ENCODE measurements around the gene METTL9. TPM values are rescaled to one million over a fixed set of nuclear protein-coding genes. Genes with fewer than 3 reads are reported as not detected.
"Not testable (repeated sequence)": the region's sequence is repeated elsewhere in the genome, so short reads cannot be mapped to it uniquely, and the experiment has no call there.

The METTL9 gene
- total RNA-seq, 1 donor from 2014 or later = 108 TPM

DNA sequence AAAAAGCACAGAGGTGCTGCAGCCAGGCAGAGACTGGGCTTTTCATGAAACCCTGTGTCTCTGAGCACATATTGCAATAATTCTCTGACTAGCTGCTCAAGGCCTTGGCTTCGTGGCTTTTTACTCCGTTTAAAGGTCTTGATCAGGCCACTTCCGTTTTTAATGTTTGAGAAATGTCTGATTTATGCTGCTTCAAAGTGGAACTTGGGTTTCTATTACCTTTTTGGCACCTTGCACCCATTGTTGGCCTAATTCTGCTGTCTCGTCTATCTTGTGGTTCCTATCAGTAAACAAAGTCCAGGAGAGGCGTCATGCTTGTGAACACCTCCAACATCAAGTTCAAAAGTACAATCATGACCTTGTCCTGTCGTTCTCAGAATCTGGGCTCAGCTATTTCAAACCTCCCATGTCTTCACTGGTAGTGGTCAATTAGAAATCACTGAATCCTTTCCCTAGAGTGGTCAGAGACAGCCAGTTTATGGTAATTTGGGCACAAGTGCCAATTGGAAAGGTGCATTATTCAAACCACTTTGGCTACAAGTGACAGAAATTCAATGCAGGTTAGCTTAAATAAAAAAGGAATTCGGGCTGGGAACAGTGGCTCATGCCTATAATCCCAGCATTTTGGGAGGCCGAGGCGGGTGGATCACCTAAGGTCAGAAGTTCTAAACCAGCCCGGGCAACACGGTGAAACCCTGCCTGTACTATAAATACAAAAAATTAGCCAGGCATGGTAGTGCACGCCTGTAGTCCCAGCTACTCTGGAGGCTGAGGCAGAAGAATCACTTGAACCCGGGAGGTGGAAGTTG lies 33.3 kb upstream of the METTL9 start:
- H3K27me3 Mint-ChIP-seq (ENCODE audit: unreplicated experiment) = peaks cover 2% of the 10 kb centered on the region
- H3K4me1 Mint-ChIP-seq (ENCODE audit: low read depth, unreplicated experiment) = no peaks in the 10 kb centered on the region
- no peak overlapping the region for H3K27ac Mint-ChIP-seq (ENCODE audit: unreplicated experiment)
- peaks cover under 1% of the 10 kb centered on the region for H3K9me3 Mint-ChIP-seq (ENCODE audit: unreplicated experiment)
- DNase-seq = no peak
- H3K36me3 Mint-ChIP-seq (ENCODE audit: unreplicated experiment) = no peaks in the 10 kb centered on the region
- no peak overlapping the region for H3K4me3 Mint-ChIP-seq (ENCODE audit: unreplicated experiment)
- TF ChIP-seq, protein P1, sequence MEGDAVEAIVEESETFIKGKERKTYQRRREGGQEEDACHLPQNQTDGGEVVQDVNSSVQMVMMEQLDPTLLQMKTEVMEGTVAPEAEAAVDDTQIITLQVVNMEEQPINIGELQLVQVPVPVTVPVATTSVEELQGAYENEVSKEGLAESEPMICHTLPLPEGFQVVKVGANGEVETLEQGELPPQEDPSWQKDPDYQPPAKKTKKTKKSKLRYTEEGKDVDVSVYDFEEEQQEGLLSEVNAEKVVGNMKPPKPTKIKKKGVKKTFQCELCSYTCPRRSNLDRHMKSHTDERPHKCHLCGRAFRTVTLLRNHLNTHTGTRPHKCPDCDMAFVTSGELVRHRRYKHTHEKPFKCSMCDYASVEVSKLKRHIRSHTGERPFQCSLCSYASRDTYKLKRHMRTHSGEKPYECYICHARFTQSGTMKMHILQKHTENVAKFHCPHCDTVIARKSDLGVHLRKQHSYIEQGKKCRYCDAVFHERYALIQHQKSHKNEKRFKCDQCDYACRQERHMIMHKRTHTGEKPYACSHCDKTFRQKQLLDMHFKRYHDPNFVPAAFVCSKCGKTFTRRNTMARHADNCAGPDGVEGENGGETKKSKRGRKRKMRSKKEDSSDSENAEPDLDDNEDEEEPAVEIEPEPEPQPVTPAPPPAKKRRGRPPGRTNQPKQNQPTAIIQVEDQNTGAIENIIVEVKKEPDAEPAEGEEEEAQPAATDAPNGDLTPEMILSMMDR (IDR thresholded peaks at IDR 0.05; ENCODE audit: partially characterized antibody, unreplicated experiment) = no peak

DNA sequence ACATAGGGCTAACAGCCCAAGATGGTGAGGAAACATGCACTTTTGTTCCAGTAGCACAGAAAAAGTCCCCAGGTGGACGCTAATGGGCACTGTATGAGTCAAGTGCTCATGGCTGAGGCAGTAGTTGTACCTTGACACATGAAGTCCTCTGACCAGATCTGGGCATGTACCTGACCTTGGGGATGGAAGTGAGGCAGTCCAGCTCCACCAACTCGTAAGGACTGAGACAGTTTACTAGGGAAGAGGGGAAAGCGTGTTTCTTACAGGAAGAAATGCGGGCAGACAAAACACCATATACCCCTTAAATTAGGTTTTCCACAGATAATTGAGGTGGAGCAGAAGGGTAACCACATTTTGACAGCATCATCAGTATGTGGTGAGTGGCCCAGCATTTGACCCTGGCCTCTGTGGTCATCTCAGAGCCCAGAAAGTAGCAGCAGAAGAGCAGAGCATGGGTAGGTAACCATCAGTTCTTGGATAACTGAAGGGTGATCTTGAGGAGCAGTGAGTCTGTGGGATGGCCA lies 32.4 kb upstream of the METTL9 start:
- no peak for DNase-seq
- Mint-ChIP-seq H3K9me3 (ENCODE audit: unreplicated experiment) (peaks cover 3% of the 10 kb centered on the region), H3K4me3 (ENCODE audit: unreplicated experiment) (no peak overlapping the region), H3K36me3 (ENCODE audit: unreplicated experiment) (no peaks in the 10 kb centered on the region), H3K27ac (ENCODE audit: unreplicated experiment) (no peak overlapping the region), H3K27me3 (ENCODE audit: unreplicated experiment) (peaks cover 2% of the 10 kb centered on the region), H3K4me1 (ENCODE audit: low read depth, unreplicated experiment) (no peaks in the 10 kb centered on the region)
- TF ChIP-seq, protein P1 (IDR thresholded peaks at IDR 0.05; ENCODE audit: partially characterized antibody, unreplicated experiment) = no peak

DNA sequence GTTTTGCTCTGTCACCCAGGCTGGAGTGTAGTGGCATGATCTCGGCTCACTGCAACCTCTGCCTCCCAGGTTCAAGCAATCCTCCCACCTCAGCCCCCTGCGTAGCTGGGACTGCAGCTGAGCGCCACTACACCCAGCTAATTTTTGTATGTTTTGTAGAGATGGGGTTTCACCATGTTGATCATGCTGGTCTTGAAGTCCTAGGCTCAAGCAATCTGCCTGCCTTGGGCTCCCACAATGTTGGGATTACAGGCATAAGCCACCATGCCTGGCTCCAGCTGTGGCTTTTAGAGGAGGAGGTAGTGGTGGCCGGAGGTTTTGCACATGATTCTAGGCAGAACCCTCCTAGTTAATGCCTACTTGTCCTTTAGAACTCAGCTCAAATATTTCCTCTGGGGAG lies 31.9 kb upstream of the METTL9 start:
- not testable (repeated sequence) for H3K9me3 Mint-ChIP-seq (ENCODE audit: unreplicated experiment); H3K4me1 Mint-ChIP-seq (ENCODE audit: low read depth, unreplicated experiment); H3K27me3 Mint-ChIP-seq (ENCODE audit: unreplicated experiment); H3K27ac Mint-ChIP-seq (ENCODE audit: unreplicated experiment); H3K4me3 Mint-ChIP-seq (ENCODE audit: unreplicated experiment); DNase-seq; H3K36me3 Mint-ChIP-seq (ENCODE audit: unreplicated experiment)

DNA sequence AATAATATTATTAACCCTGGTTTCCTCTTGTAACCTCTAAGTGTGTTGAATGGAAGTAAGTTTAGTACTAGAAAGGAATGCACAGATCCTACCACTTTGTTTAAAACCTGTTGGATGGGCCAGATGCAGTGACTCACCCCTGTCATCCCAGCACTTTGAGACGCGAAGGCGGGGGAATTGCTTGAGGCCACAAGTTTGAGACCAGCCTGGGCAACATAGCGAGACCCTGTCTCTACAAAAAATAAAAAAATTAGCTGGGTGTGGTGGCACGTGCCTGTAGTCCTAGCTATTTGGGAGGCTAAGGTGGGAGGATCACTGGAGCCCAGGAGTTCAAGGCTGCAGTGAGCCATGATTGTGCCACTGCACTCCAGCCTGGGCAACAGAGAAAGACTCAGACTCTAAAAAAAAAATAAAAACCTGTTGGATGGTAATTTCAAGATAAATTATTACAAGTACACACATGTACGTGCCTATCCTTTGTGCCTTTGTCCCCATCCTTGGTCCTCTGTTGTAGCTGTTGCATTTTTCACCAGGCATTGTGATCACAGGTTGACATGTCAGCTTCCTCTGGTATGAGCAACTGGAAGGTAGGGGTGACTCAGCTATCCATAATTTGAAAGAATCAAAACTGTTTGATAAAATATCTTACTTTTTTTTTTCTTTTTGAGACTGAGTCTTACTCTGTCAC lies 30.7 kb upstream of the METTL9 start:
- no peaks in the 10 kb centered on the region for H3K4me1 Mint-ChIP-seq (ENCODE audit: low read depth, unreplicated experiment)
- peaks cover 5% of the 10 kb centered on the region for H3K9me3 Mint-ChIP-seq (ENCODE audit: unreplicated experiment)
- DNase-seq = no peak
- H3K36me3 Mint-ChIP-seq (ENCODE audit: unreplicated experiment) = no peaks in the 10 kb centered on the region
- H3K4me3 Mint-ChIP-seq (ENCODE audit: unreplicated experiment) = no peak overlapping the region
- H3K27ac Mint-ChIP-seq (ENCODE audit: unreplicated experiment) = no peak overlapping the region
- H3K27me3 Mint-ChIP-seq (ENCODE audit: unreplicated experiment) = peaks cover 2% of the 10 kb centered on the region
- TF ChIP-seq, protein P1 (IDR thresholded peaks at IDR 0.05; ENCODE audit: partially characterized antibody, unreplicated experiment) = no peak

DNA sequence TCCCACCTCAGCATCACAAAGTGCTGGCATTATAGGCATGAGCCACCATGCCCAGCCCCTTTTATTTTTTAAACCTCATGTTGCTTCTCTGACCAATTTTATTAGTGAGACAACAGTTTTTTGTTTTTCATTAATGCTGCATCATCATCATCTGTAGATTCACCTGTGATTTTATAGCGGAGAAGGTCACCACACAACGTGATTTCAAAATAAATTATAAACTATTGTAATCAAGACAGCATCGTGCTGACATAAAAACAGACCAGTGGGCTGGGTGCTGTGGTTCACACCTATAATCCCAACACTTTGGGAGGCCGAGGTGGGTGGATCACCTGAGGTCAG lies 28.7 kb upstream of the METTL9 start:
- Mint-ChIP-seq H3K4me3 (ENCODE audit: unreplicated experiment) (no peak overlapping the region), H3K4me1 (ENCODE audit: low read depth, unreplicated experiment) (no peaks in the 10 kb centered on the region), H3K9me3 (ENCODE audit: unreplicated experiment) (peaks cover 5% of the 10 kb centered on the region), H3K36me3 (ENCODE audit: unreplicated experiment) (no peaks in the 10 kb centered on the region), H3K27me3 (ENCODE audit: unreplicated experiment) (no peaks in the 10 kb centered on the region), H3K27ac (ENCODE audit: unreplicated experiment) (no peak overlapping the region)
- DNase-seq = no peak
- TF ChIP-seq, protein P1 (IDR thresholded peaks at IDR 0.05; ENCODE audit: partially characterized antibody, unreplicated experiment) = no peak

DNA sequence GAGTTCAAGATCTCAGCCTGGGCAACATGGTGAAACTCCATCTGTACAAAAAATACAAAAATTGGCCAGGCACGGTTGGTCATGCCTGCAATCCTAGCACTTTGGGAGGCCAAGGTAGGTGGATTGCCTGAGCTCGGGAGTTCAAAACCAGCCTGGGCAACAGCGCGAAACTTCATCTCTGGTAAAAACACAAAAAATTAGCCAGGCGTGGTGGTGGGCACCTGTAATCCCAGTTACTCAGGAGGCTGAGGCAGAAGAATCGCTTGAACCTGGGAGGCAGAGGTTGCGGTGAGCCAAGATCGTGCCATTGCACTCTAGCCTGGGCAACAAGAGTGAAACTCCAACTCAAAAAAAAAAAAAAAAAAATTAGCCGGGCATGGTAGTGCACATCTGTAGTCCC lies 25.9 kb upstream of the METTL9 start:
- not testable (repeated sequence) for H3K36me3 Mint-ChIP-seq (ENCODE audit: unreplicated experiment); DNase-seq; H3K27me3 Mint-ChIP-seq (ENCODE audit: unreplicated experiment); H3K4me3 Mint-ChIP-seq (ENCODE audit: unreplicated experiment); H3K9me3 Mint-ChIP-seq (ENCODE audit: unreplicated experiment); H3K27ac Mint-ChIP-seq (ENCODE audit: unreplicated experiment); H3K4me1 Mint-ChIP-seq (ENCODE audit: low read depth, unreplicated experiment)
